H9 (cell line): ENCODE results near the gene LRRC45. TPM values are rescaled to one million over a fixed set of nuclear protein-coding genes. Genes with fewer than 3 reads are reported as not detected.

Source experiments
- DNase-seq: peaks from one replicate; pipeline ENCODE4 v3.0.0-alpha.2; 2017
- H2AFZ ChIP-seq: one replicate; pipeline ENCODE4 v1.6.1; 2013; ENCODE audit warnings: mild to moderate bottlenecking, low read length, control low read depth, moderate library complexity
- H2AK5ac ChIP-seq: 2 replicates; pipeline ENCODE4 v1.6.1; 2013; ENCODE audit warnings: low read length, control low read depth, mixed read lengths; ENCODE audit not compliant: insufficient read length
- H2BK120ac ChIP-seq: one replicate; pipeline ENCODE4 v1.6.1; 2013; ENCODE audit warnings: low read depth, mild to moderate bottlenecking, low read length, control low read depth, inconsistent platforms; ENCODE audit not compliant: poor library complexity, severe bottlenecking
- H2BK12ac ChIP-seq: 2 replicates; pipeline ENCODE4 v1.6.1; 2013; ENCODE audit warnings: low read length, control low read depth, mixed read lengths, low read depth; ENCODE audit not compliant: insufficient read length
- H2BK15ac ChIP-seq: 2 replicates; pipeline ENCODE4 v1.6.1; 2013; ENCODE audit warnings: low read depth, low read length, control low read depth
- H2BK20ac ChIP-seq: one replicate; pipeline ENCODE4 v1.6.1; 2013; ENCODE audit warnings: low read depth, mild to moderate bottlenecking, low read length, control low read depth, inconsistent platforms; ENCODE audit not compliant: poor library complexity, severe bottlenecking
- H2BK5ac ChIP-seq: 2 replicates; pipeline ENCODE4 v1.6.1; 2013; ENCODE audit warnings: low read length, control low read depth, mixed read lengths; ENCODE audit not compliant: insufficient read length
- H3K14ac ChIP-seq: 2 replicates; pipeline ENCODE4 v1.6.1; 2013; ENCODE audit warnings: low read length, control low read depth; ENCODE audit not compliant: insufficient read depth
- H3K18ac ChIP-seq: 2 replicates; pipeline ENCODE4 v1.6.1; 2013; ENCODE audit warnings: low read depth, mild to moderate bottlenecking, mixed read lengths, low read length, control low read depth; ENCODE audit not compliant: insufficient read length
- H3K23ac ChIP-seq: 2 replicates; pipeline ENCODE4 v1.6.1; 2013; ENCODE audit warnings: low read length, control low read depth, mixed read lengths, low read depth; ENCODE audit not compliant: insufficient read length
- H3K23me2 ChIP-seq: 2 replicates; pipeline ENCODE4 v1.6.1; 2013; ENCODE audit warnings: low read depth, mild to moderate bottlenecking, mixed read lengths, low read length, control low read depth; ENCODE audit not compliant: insufficient read length, poor library complexity, severe bottlenecking
- H3K27ac ChIP-seq: 2 replicates; pipeline ENCODE4 v1.5.1; 2013; ENCODE audit warnings: low read length, control low read depth, mixed read lengths, low read depth; ENCODE audit not compliant: insufficient read length
- H3K27me3 ChIP-seq: 2 replicates; pipeline ENCODE4 v1.6.1; 2013; ENCODE audit warnings: low read length, control low read depth, inconsistent platforms; ENCODE audit not compliant: insufficient read depth
- H3K4ac ChIP-seq: 2 replicates; pipeline ENCODE4 v1.6.1; 2013; ENCODE audit warnings: low read depth, mild to moderate bottlenecking, control low read depth, inconsistent platforms, low read length, moderate library complexity
- H3K4me1 ChIP-seq: 2 replicates; pipeline ENCODE4 v1.6.1; 2013; ENCODE audit warnings: low read length, control low read depth, inconsistent platforms; ENCODE audit not compliant: insufficient read depth
- H3K4me2 ChIP-seq: 2 replicates; pipeline ENCODE4 v1.6.1; 2013; ENCODE audit warnings: low read length, control low read depth, mixed read lengths; ENCODE audit not compliant: insufficient read length, insufficient read depth
- H3K56ac ChIP-seq: 2 replicates; pipeline ENCODE4 v1.6.1; 2013; ENCODE audit warnings: low read depth, mild to moderate bottlenecking, mixed read lengths, low read length, control low read depth; ENCODE audit not compliant: insufficient read length
- H3K79me1 ChIP-seq: 2 replicates; pipeline ENCODE4 v1.6.1; 2013; ENCODE audit warnings: low read depth, mild to moderate bottlenecking, moderate library complexity, low read length, control low read depth, inconsistent platforms; ENCODE audit not compliant: insufficient read depth, poor library complexity, severe bottlenecking
- H3K79me2 ChIP-seq: 2 replicates; pipeline ENCODE4 v1.6.1; 2013; ENCODE audit warnings: low read length, control low read depth, inconsistent platforms; ENCODE audit not compliant: insufficient read depth
- H3K9ac ChIP-seq: 2 replicates; pipeline ENCODE4 v1.6.1; 2013; ENCODE audit warnings: low read length, control low read depth, mixed read lengths; ENCODE audit not compliant: insufficient read length; ENCODE audit errors: extremely low read depth
- H3K9me3 ChIP-seq: one replicate; pipeline ENCODE4 v1.6.1; 2013; ENCODE audit warnings: low read depth, low read length, inconsistent platforms; ENCODE audit not compliant: control insufficient read depth
- H3T11ph ChIP-seq: one replicate; pipeline ENCODE4 v1.6.1; 2013; ENCODE audit warnings: mild to moderate bottlenecking, low read length, control low read depth, inconsistent platforms
- H4K20me1 ChIP-seq: one replicate; pipeline ENCODE4 v1.6.1; 2013; ENCODE audit not compliant: control insufficient read depth, insufficient read length, insufficient read depth
- H4K5ac ChIP-seq: 2 replicates; pipeline ENCODE4 v1.6.1; 2013; ENCODE audit warnings: low read depth, mild to moderate bottlenecking, mixed read lengths, low read length, control low read depth; ENCODE audit not compliant: insufficient read length
- H4K8ac ChIP-seq: replicated peaks from 2 replicates; pipeline ENCODE4 v1.6.1; 2013; ENCODE audit warnings: low read length, control low read depth, mixed read lengths, low read depth; ENCODE audit not compliant: insufficient read length
- H4K91ac ChIP-seq: 2 replicates; pipeline ENCODE4 v1.6.1; 2013; ENCODE audit warnings: low read depth, mild to moderate bottlenecking, moderate library complexity, mixed read lengths, low read length, control low read depth; ENCODE audit not compliant: insufficient read length
- H3K27ac Mint-ChIP-seq, 3 experiments: 2 replicates in 2 of 3; 3 replicates in 1 of 3; pipeline ENCODE4 v1.8.0; 2020 to 2021; ENCODE audit warnings: mixed read lengths in 3 of 3, mild to moderate bottlenecking in 1 of 3, moderate library complexity in 1 of 3
- H3K27me3 Mint-ChIP-seq: 2 replicates; pipeline ENCODE4 v1.8.0; 2021; ENCODE audit warnings: low read depth, mild to moderate bottlenecking, moderate library complexity, mixed read lengths
- H3K36me3 Mint-ChIP-seq, 3 experiments: 2 replicates in 2 of 3; 3 replicates in 1 of 3; pipeline ENCODE4 v1.8.0; 2020 to 2021; ENCODE audit warnings: low read depth in 3 of 3, mixed read lengths in 3 of 3; ENCODE audit not compliant: insufficient read depth in 1 of 3
- H3K4me1 Mint-ChIP-seq, 2 experiments: 2 replicates each; pipeline ENCODE4 v1.8.0; 2020; ENCODE audit warnings: mixed read lengths in 2 of 2
- H3K4me3 Mint-ChIP-seq, 2 experiments: 2 replicates in 1 of 2; 3 replicates in 1 of 2; pipeline ENCODE4 v1.8.0; 2020 to 2021; ENCODE audit warnings: mild to moderate bottlenecking in 2 of 2, mixed read lengths in 2 of 2, moderate library complexity in 1 of 2
- H3K9me3 Mint-ChIP-seq, 2 experiments: 2 replicates in 1 of 2; 3 replicates in 1 of 2; pipeline ENCODE4 v1.8.0; 2020; ENCODE audit warnings: mild to moderate bottlenecking in 2 of 2, mixed read lengths in 2 of 2, moderate library complexity in 1 of 2
- WGBS: extraction: QIAGEN DNeasy Blood & Tissue Kit; methylation state at CpG from one replicate; pipeline ENCODE4 v1.1.7; 2013; ENCODE audit warnings: missing lambda C conversion rate, low lambda C conversion rate, mixed read lengths; ENCODE audit not compliant: insufficient read length; ENCODE audit errors: extremely low coverage; 5-methylcytosine and 5-hydroxymethylcytosine counted together
- total RNA-seq: library from RNA; stranded (reverse); gene quantifications from 2 replicates; pipeline ENCODE4 v1.2.1, GENCODE V29; 2021
- TF ChIP-seq, protein P1 (sequence below): fragments of 200-600 bp; sonication (generic); conservative IDR thresholded peaks from 3 replicates; pipeline ENCODE4 v1.8.0; 2021; ENCODE audit warnings: antibody characterized with exemption, mild to moderate bottlenecking

The LRRC45 gene
- total RNA-seq, 1 experiment from 2014 or later: 28.7 TPM

DNA sequence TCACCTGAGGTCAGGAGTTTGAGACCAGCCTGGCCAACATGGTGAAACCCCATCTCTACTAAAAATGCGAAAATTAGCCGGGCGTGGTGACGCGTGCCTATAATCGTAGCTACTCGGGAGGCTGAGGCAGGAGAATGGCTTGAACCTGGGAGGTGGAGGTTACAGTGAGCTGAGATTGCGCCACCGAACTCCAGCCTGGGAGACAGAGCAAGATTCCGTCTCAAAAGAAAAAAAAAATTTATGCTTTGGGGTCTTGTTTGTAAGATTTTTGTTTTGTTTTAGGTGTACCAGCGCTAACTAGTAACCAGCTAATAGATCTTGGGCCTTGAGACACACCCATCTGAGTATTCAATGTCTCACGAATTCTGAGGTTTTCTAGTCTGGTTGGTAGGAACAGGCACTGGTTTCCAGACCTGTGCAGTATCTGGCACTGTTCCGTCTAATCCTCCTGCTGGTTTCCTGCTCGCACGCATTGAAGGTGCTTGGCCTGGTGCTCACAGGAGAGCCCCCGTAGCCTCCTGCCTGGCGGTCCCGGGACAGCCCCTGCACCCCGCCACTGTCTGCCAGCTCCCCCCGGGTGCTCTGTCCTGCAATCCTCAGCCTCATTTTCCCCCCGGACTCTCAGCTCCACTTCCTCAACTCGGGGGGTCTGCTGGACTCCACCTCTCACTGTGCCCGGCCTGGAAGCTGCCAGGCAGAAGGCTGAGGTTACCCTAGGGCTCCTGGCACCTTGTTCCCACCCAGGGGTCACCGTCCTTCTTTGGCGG lies 53.1 kb downstream of the LRRC45 start:
- peak overlapping the region in 1 of 3 experiments; percentile 55; a peak in 2 of 7 replicates for H3K27ac Mint-ChIP-seq
- H2BK12ac ChIP-seq: no peak overlapping the region
- TF ChIP-seq, protein P1, sequence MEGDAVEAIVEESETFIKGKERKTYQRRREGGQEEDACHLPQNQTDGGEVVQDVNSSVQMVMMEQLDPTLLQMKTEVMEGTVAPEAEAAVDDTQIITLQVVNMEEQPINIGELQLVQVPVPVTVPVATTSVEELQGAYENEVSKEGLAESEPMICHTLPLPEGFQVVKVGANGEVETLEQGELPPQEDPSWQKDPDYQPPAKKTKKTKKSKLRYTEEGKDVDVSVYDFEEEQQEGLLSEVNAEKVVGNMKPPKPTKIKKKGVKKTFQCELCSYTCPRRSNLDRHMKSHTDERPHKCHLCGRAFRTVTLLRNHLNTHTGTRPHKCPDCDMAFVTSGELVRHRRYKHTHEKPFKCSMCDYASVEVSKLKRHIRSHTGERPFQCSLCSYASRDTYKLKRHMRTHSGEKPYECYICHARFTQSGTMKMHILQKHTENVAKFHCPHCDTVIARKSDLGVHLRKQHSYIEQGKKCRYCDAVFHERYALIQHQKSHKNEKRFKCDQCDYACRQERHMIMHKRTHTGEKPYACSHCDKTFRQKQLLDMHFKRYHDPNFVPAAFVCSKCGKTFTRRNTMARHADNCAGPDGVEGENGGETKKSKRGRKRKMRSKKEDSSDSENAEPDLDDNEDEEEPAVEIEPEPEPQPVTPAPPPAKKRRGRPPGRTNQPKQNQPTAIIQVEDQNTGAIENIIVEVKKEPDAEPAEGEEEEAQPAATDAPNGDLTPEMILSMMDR: no peak
- no peaks in the 10 kb centered on the region for H4K20me1 ChIP-seq
- H3K4me2 ChIP-seq: no peak overlapping the region
- no CpG with 5 or more reads among the region's 25 CpGs for WGBS
- peaks cover 29% of the 10 kb centered on the region for H3K27me3 Mint-ChIP-seq
- no peak overlapping the region for H2BK20ac ChIP-seq
- no peak overlapping the region for H3K27ac ChIP-seq
- no peak overlapping the region for H3K4ac ChIP-seq
- no peaks in the 10 kb centered on the region for H3K27me3 ChIP-seq
- no peak overlapping the region for H4K5ac ChIP-seq
- no peak overlapping the region for H3K18ac ChIP-seq
- no peak overlapping the region for H4K8ac ChIP-seq
- H4K91ac ChIP-seq: no peak overlapping the region
- no peaks in the 10 kb centered on the region for H3K79me1 ChIP-seq
- H2AFZ ChIP-seq: no peak overlapping the region
- H2BK120ac ChIP-seq: no peak overlapping the region
- peaks cover 14 to 26% (median 23%) of the 10 kb centered on the region in 3 experiments; a peak in 6 of 7 replicates for H3K36me3 Mint-ChIP-seq
- H3K56ac ChIP-seq: no peak overlapping the region
- no peak overlapping the region for H3K9ac ChIP-seq
- peak overlapping the region in 1 of 2 experiments; percentile 32; a peak in 1 of 5 replicates for H3K4me3 Mint-ChIP-seq
- H3K9me3 Mint-ChIP-seq: no peaks in the 10 kb centered on the region
- H3K79me2 ChIP-seq: no peaks in the 10 kb centered on the region
- no peak overlapping the region for H2BK5ac ChIP-seq
- H3T11ph ChIP-seq: no peak overlapping the region
- no peaks in the 10 kb centered on the region; a peak in 2 of 4 replicates for H3K4me1 Mint-ChIP-seq
- H2AK5ac ChIP-seq: no peak overlapping the region
- no peak for DNase-seq
- H3K9me3 ChIP-seq: no peaks in the 10 kb centered on the region
- H3K14ac ChIP-seq: no peak overlapping the region
- H3K23ac ChIP-seq: no peak overlapping the region
- no peaks in the 10 kb centered on the region for H3K4me1 ChIP-seq
- H3K23me2 ChIP-seq: no peaks in the 10 kb centered on the region
- H2BK15ac ChIP-seq: no peak overlapping the region
